GM18502 (cell line): ENCODE measurements around the gene CCDC178.

Experiments used
- ATAC-seq: cut with Tn5 transposase; IDR thresholded peaks from one replicate; pipeline ENCODE4 v1.9.1; 2021; ENCODE audit warnings: mild to moderate bottlenecking; ENCODE audit not compliant: unreplicated experiment, poor library complexity

CCDC178 gene

GRCh38 chr18:32896776-32897547, 543.6 kb downstream of the CCDC178 start:
- ATAC-seq: no peak

DNA sequence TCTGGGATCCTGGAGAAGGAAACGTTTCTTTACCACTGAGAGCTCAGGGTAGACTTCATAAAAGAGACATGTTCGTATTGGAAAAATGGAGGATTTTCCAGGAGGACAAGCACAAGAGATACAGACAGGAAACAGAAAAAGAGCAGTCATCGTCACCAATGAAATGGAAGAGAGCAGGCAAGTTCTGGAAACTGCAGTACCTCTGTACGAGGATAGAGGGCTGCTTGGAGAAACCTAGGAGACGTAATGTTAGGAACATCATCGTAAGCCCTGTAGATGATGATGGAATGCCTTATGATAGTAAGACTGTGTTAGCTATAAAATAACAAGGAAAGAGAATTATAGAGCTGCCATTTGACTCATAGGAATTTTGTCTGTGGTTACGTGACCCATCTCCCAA, 546.6 kb downstream of the CCDC178 start:
- ATAC-seq: no peak

- ATAC-seq: no peak
Measured at GRCh38 chr18:32891797-32892196, 548.7 kb downstream of the CCDC178 start.

DNA sequence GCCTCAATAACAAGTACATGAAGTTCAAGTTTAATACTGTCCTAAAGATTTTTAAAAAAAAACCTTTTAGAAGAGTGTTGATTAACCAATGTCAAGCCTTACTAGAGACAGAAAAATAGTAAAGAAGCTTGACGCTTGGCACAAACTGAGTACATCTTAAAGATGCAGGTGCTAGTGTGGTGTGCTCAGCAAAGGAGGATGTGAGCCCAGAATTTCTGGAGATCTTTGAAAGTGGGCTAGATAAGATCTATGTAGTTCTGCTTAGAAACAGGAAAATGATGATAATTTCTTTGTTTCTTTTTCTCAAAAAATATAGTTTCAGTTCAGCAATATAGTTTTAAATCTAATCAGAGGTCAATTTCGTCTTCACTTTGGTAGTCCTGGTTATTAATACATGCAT, 549.4 kb downstream of the CCDC178 start:
- peak; percentile 74 for ATAC-seq

GRCh38 chr18:32889615-32890593, 550.6 kb downstream of the CCDC178 start:
- ATAC-seq: no peak

DNA sequence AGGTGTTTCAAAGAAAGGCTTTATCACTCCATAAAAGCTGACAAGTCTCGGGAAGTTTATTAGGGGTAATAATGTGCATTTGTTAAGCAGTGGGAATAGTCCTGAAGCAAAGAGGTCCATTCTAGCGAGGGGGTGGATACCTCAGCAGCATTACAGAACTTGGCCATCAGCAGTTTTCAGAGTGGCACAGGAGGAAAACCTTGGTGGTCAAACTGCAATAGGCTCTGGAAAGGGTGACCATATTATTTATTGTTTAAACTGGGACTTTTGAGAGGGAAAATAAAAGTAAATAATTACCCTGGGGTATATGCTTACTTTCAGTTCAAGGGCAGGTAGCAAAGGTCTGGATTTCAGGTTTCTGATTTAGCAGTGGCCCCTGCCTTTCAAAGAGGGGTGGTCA, 552.2 kb downstream of the CCDC178 start:
- ATAC-seq: no peak
